ACC112 (cell line): ENCODE measurements around the gene JPT1.
A peak's percentile ranks its signal among the peaks of the same experiment; 100 is the strongest.

Experiments
- H2AFZ ChIP-seq: fragments of 200-600 bp; sonication (generic); one replicate; pipeline ENCODE4 v1.6.0; 2017; ENCODE audit warnings: antibody characterized with exemption, low read length; ENCODE audit not compliant: unreplicated experiment
- H3K27ac ChIP-seq: fragments of 200-600 bp; sonication (generic); 2 replicates; pipeline ENCODE4 v1.5.1; 2014; ENCODE audit warnings: low read depth, mild to moderate bottlenecking, antibody characterized with exemption, low read length, moderate library complexity
- H3K27me3 ChIP-seq: fragments of 200-600 bp; sonication (generic); 2 replicates; pipeline ENCODE4 v1.6.1; 2014; ENCODE audit warnings: mild to moderate bottlenecking, antibody characterized with exemption, low read length, moderate library complexity, mixed read lengths; ENCODE audit not compliant: insufficient read depth
- H3K36me3 ChIP-seq: fragments of 200-600 bp; sonication (generic); 2 replicates; pipeline ENCODE4 v1.6.1; 2016; ENCODE audit warnings: mild to moderate bottlenecking, antibody characterized with exemption, low read length, moderate library complexity, mixed read lengths; ENCODE audit not compliant: insufficient read depth
- H3K4me1 ChIP-seq: fragments of 200-600 bp; sonication (generic); one replicate; pipeline ENCODE4 v1.6.1; 2016; ENCODE audit warnings: low read length, mixed read lengths; ENCODE audit not compliant: insufficient read depth, unreplicated experiment, control insufficient read depth
- H3K4me3 ChIP-seq: fragments of 200-600 bp; sonication (generic); 2 replicates; pipeline ENCODE4 v1.5.1; 2014; ENCODE audit warnings: mild to moderate bottlenecking, low read depth, low read length
- H3K79me2 ChIP-seq: fragments of 200-600 bp; sonication (generic); one replicate; pipeline ENCODE4 v1.6.0; 2016; ENCODE audit warnings: low read length; ENCODE audit not compliant: control insufficient read depth, unreplicated experiment, insufficient read depth

The JPT1 gene

DNA sequence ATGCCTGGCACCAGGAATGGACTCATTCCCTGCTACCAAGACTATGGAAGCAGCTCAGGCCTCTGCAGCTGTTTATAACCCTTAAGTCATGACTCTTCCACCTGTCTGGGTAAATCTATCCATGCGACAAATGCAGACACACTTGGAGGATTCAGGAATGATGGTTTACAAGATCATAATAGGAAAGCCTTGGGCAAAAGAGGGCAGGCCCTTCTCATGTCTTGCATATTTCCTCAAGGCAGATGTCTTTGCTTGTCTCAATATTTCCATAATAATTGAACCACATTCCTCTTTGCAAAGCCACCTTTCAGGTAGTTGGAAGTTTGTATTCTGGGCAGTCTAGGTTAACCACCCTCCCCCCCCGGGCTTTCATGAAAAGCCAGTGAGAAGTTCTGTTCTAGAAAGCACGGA lies 884 bp upstream of the JPT1 start:
- Histone ChIP-seq H3K79me2 (peaks cover 38% of the 10 kb centered on the region), H3K4me1 (peaks cover 29% of the 10 kb centered on the region), H2AFZ (no peak overlapping the region), H3K27ac (no peak overlapping the region), H3K27me3 (no peaks in the 10 kb centered on the region), H3K36me3 (no peaks in the 10 kb centered on the region), H3K4me3 (no peak overlapping the region)

DNA sequence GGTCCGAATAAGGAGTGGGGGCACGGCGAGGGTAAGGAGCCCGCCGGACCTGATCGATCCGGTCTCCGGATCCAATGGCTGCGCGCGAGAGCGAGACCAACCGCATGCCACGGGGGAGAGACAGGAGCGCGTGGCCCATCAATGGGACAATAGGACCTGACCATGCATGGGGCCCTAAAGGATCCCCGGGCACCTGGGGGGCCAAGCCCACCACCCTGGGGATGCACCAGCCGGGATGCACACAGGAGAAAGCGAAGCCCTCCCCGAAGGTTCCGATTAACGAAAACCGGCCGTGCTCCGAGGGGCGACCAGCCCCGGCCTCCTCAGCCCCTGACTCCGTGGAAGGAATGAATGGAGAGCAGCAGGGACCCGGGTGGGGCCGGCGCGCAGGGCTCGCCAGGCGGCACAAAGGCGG lies 525 bp downstream of the JPT1 start:
- no peaks in the 10 kb centered on the region for H3K27me3 ChIP-seq
- peak overlapping the region; percentile 84 for H3K4me3 ChIP-seq
- peaks cover 47% of the 10 kb centered on the region for H3K79me2 ChIP-seq
- H3K27ac ChIP-seq, result no peak overlapping the region
- peaks cover 19% of the 10 kb centered on the region for H3K4me1 ChIP-seq
- H2AFZ ChIP-seq, result no peak overlapping the region
- H3K36me3 ChIP-seq, result no peaks in the 10 kb centered on the region

DNA sequence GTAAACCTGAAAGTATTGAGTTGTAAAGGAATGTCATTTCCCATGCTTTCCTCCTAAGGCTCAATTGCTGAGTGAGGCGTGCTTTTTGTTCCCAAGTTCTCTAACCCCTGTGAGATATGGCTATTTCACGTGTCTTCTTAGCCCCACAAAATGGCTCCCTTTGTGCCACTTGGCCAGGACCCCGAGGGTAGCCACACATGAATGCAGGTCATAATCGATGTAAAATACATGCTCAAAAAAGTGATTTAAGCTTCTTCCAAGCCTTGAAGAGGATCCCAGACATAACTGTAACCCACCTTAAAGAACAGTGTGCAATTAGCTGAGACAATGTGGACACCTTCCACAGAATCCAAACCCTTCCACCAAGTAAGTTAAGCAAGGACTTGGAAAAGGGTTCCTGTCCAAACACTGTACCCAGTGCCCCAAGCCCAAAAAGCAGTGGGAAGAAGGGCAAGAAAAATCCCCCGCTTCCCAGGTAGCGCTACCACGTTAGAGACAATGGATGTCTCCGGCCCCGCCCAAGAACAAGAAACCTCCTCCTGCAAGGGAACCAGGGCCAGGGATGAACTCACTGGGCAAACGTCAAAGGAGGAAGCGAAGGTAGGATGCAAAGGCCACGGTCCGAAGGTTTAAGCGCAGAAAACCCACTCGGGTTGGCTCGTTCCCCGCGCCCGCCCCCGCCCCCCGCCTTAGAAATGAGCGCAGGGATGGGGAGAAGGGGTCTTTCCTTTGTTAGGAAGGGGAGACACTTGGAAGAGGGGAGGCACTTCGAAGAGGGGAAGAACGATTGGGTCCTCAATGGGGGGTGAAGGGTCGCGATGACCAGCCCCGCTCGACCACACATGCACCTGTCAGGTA lies 1.2 kb downstream of the JPT1 start:
- Histone ChIP-seq H2AFZ (peak overlapping the region; percentile 55), H3K27ac (no peak overlapping the region), H3K27me3 (no peaks in the 10 kb centered on the region), H3K79me2 (peaks cover 54% of the 10 kb centered on the region), H3K36me3 (peaks cover under 1% of the 10 kb centered on the region; the same call in 1 of the 2 replicates), H3K4me3 (peak overlapping the region; percentile 84), H3K4me1 (peaks cover 14% of the 10 kb centered on the region)

DNA sequence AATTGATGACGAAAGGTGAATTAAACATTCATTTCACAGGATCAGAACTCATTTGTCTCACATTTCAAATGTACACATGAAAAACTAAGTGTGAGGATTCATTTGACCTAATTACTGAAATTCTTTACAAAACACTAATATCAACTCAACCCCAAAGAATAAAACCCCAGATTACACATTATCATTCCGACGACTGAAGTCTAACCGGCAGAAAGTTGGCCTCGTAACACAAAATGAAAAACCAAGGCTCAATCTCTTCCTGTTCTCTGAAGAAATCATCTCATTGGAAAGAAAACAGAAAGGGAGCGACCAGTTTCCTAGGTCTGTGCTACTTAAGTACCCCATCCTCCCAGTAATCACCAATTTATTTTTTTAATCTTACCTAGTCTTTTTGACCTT lies 1.8 kb downstream of the JPT1 start:
- no peak overlapping the region for H3K27ac ChIP-seq
- H3K79me2 ChIP-seq, result peaks cover 54% of the 10 kb centered on the region
- no peaks in the 10 kb centered on the region for H3K27me3 ChIP-seq
- H3K36me3 ChIP-seq, result peaks cover 6% of the 10 kb centered on the region; the same call in 1 of the 2 replicates
- H3K4me3 ChIP-seq, result peak overlapping the region; percentile 84
- peaks cover 14% of the 10 kb centered on the region for H3K4me1 ChIP-seq
- no peak overlapping the region for H2AFZ ChIP-seq

DNA sequence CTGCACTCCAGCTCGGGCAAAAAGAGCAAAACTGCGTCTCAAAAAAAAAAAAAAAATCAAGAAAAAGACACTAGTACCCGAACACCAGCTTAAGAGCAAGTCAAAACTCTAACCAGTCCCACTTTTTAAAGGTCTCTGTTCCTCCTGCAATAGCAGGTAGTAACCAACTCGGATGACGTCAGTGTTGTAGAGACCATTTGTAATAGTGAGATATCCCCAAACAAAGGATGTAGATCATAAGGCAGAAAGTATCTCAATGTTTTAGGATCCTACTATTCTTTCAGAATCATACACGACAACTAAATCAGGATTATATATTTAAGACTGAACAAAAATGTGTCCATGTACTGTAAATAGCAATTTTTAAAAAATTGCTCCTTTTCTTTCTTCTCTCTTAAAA lies 2.4 kb downstream of the JPT1 start:
- Histone ChIP-seq H3K27ac (no peak overlapping the region), H3K27me3 (no peaks in the 10 kb centered on the region), H3K79me2 (peaks cover 54% of the 10 kb centered on the region), H3K4me3 (peak overlapping the region; percentile 84; the same call in 1 of the 2 replicates), H3K4me1 (peaks cover 16% of the 10 kb centered on the region), H2AFZ (no peak overlapping the region), H3K36me3 (peaks cover 11% of the 10 kb centered on the region; the same call in 1 of the 2 replicates)

DNA sequence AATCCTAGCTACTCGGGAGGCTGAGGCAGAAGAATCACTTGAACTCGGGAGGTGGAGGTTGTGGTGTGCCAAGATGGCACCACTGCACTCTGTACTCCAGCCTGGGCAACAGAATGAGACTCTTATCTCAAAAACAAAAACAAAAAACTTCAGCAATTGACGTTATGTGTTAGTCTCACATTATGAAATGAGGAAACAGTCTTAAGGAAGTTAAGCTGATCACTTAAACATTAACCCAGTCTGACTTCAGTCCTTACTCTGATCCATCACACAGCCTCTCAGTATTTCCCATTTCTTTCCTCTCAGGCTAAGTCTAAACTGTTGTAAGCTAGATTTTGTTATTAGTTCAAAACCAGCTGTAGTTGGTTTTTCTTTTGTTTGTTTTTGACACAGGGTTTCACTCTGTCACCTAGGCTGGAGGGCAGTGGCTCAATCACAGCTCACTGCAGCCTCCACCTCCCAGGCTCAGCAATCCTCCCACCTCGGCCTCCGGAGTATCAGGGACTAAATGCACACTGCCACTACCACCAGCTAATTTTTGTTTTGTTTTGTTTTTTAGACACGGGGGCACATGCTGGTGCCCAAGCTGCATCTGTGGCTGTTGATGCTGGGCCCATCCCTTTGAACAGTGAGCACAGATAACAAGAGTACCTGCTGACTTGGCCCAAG lies 6.3 kb downstream of the JPT1 start:
- no peak overlapping the region for H3K4me3 ChIP-seq
- H3K36me3 ChIP-seq, result peaks cover 31% of the 10 kb centered on the region; the same call in 1 of the 2 replicates
- no peaks in the 10 kb centered on the region for H3K27me3 ChIP-seq
- H2AFZ ChIP-seq, result no peak overlapping the region
- peaks cover 43% of the 10 kb centered on the region for H3K79me2 ChIP-seq
- peaks cover 10% of the 10 kb centered on the region for H3K4me1 ChIP-seq
- H3K27ac ChIP-seq, result no peak overlapping the region

DNA sequence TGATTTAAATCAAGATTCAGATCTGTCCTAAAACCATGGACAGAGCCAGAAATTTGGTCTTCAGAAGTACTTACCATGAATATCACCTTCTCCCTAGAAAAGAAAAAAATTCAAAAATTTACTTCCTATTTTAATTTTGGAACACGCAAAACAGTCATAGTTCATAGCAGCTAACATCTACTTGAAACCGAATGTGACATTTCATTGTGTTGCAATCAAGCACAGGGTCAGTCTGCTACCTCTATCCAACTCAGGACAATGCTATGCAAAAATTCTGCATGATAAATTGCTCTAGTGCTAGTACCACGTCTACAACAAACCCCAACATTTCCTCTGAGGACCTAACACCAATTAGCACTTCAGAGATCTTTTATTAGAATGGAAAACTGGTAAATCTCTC lies 7.7 kb downstream of the JPT1 start:
- Histone ChIP-seq H3K4me3 (no peak overlapping the region), H3K27ac (no peak overlapping the region), H3K27me3 (no peaks in the 10 kb centered on the region), H3K4me1 (peaks cover 3% of the 10 kb centered on the region), H2AFZ (no peak overlapping the region), H3K36me3 (peaks cover 35% of the 10 kb centered on the region; the same call in 1 of the 2 replicates), H3K79me2 (peaks cover 29% of the 10 kb centered on the region)

DNA sequence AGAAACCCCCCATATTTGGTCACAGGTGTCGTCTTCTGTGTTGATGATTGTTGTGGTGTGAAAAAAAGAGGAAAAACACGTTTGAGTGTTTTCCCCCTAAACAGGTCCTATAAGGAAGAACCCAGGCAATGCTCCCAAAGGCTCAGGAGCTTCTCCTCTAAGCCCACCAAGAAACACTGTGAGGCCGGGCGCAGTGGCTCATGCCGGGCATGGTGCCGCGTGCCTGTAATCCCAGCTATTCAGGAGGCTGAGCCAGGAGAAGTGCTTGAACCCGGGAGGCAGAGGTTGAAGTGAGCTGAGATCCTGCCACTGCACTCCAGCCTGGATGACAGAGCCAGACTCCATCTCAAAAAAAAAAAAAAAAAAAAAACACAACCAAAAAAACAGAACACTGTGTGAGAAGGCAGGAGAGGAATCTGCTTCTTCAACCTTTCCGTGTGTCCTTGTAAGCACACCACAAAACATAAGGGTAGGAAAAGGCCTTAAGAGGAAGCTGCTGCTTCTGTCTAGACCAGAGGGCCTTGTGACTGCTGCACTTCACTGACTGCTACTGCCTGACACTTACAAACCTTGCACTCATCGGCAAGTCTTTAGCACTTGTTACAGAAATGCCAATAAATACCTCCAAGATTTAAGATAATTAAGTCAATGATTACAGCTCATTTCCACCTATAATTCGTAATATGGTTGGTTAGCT lies 9.3 kb downstream of the JPT1 start:
- no peak overlapping the region for H3K4me3 ChIP-seq
- H3K79me2 ChIP-seq, result peaks cover 14% of the 10 kb centered on the region
- H3K36me3 ChIP-seq, result peaks cover 43% of the 10 kb centered on the region
- no peak overlapping the region for H2AFZ ChIP-seq
- H3K27ac ChIP-seq, result no peak overlapping the region
- H3K4me1 ChIP-seq, result peaks cover 3% of the 10 kb centered on the region
- H3K27me3 ChIP-seq, result no peaks in the 10 kb centered on the region

DNA sequence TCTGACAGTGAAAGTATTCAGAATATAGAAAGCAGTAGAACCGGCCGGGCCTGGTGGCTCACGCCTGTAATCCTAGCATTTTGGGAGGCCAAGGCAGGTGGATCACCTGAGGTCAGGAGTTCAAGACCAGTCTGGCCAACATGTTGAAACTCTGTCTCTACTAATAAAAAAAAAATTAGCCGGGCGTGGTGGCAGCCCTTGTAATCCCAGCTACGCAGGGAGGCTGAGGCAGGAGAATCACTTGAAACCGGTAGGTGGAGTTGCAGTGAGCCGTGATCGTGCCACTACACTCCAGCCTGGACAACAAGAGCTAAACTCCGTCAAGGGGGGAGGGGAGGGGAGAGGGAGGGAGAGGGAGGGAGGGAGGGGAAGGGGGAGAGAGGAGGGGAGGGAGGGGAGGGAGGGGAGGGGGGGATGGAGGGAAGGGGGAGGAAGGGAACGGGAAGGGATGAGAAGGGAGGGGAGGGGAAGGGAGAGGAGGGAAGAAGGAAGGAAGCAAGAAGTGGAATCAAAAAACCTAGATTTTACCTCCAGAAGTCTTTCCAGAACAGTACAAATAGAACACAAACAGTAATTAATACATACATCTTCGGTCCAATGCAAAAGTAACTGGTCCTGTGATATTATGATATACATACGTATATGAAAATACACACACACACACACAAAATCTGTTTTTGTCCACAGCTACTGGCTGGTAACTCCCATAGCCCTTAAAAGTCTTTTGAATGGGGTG lies 11.9 kb downstream of the JPT1 start:
- Histone ChIP-seq H2AFZ (no peak overlapping the region), H3K36me3 (peaks cover 36% of the 10 kb centered on the region), H3K27me3 (no peaks in the 10 kb centered on the region), H3K4me1 (peaks cover 3% of the 10 kb centered on the region), H3K79me2 (no peaks in the 10 kb centered on the region), H3K4me3 (no peak overlapping the region), H3K27ac (no peak overlapping the region)

DNA sequence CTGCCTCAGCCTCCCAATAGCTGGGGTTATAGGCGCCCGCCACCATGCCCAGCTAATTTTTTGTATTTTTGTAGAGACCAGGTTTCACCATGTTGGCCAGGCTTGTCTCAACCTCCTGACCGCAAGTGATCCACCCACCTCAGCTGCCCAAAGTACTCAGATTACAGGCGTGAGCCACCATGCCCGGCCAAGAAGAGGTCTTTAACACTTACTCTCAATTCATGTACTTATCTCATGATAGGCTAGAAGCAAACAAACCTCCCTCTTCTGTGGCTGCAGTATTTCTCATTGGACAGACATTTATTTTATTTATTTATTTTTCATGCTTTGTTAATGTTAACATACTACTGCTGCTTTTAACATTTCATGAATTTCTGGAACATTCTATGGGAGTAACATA lies 15.8 kb downstream of the JPT1 start:
- H3K27me3 ChIP-seq, result no peaks in the 10 kb centered on the region
- H2AFZ ChIP-seq, result no peak overlapping the region
- H3K79me2 ChIP-seq, result no peaks in the 10 kb centered on the region
- H3K27ac ChIP-seq, result no peak overlapping the region
- peaks cover 21% of the 10 kb centered on the region for H3K36me3 ChIP-seq
- no peaks in the 10 kb centered on the region for H3K4me1 ChIP-seq
- H3K4me3 ChIP-seq, result no peak overlapping the region
